Caco-2 (cell line): ENCODE data around the gene ARSB. TPM values are rescaled to one million over a fixed set of nuclear protein-coding genes. Genes with fewer than 3 reads are reported as not detected.

Experiments
- BruUV-seq: library from RNA; stranded (reverse); fragments of 400-500 nt; replicated peaks from 2 replicates; lab custom pipeline; 2021; lab: Mats Ljungman, UMichigan
- CTCF ChIA-PET: fragments of 300-600 bp; sonication (Branson Sonifier 250); formaldehyde crosslinking; loops from one replicate; lab custom pipeline; 2022; ENCODE audit warnings: antibody characterized with exemption; lab: Charles Lee
- POLR2A ChIA-PET: fragments of 300-600 bp; sonication (Branson Sonifier 250); formaldehyde crosslinking; loops from one replicate; lab custom pipeline; 2022; ENCODE audit warnings: antibody characterized with exemption; lab: Charles Lee
- DNase-seq, 2 experiments: peaks; one replicate each; pipeline versions ENCODE4 v3.0.0 to v3.0.0-alpha.2; 2020 to 2022
- H3K27me3 ChIP-seq: replicated peaks from 2 replicates; pipeline ENCODE4 v1.6.0; 2011; ENCODE audit warnings: low read length; ENCODE audit not compliant: control insufficient read depth, insufficient read depth
- H3K36me3 ChIP-seq: 2 replicates; pipeline ENCODE4 v1.5.1; 2011; ENCODE audit warnings: low read length; ENCODE audit not compliant: control insufficient read depth, insufficient read depth
- H3K4me1 ChIP-seq: fragments of 250-450 bp; sonication (Bioruptor Pico); 2 replicates; pipeline ENCODE4 v1.5.1; 2020; ENCODE audit warnings: mild to moderate bottlenecking
- H3K4me3 ChIP-seq: 2 replicates; pipeline ENCODE4 v1.5.1; 2011; ENCODE audit warnings: low read depth, mild to moderate bottlenecking, control low read depth, low read length
- H3K9me3 ChIP-seq: fragments of 250-450 bp; sonication (Bioruptor Pico); 2 replicates; pipeline ENCODE4 v1.5.1; 2020; ENCODE audit warnings: mild to moderate bottlenecking, moderate library complexity
- H3K27ac Mint-ChIP-seq: one replicate; pipeline ENCODE4 v1.8.0; 2022; ENCODE audit warnings: mixed read lengths; ENCODE audit not compliant: unreplicated experiment
- H3K27me3 Mint-ChIP-seq: one replicate; pipeline ENCODE4 v1.8.0; 2022; ENCODE audit warnings: mixed read lengths; ENCODE audit not compliant: insufficient read depth, unreplicated experiment
- H3K36me3 Mint-ChIP-seq: one replicate; pipeline ENCODE4 v1.8.0; 2022; ENCODE audit warnings: mild to moderate bottlenecking, mixed read lengths; ENCODE audit not compliant: insufficient read depth, unreplicated experiment
- H3K4me1 Mint-ChIP-seq: one replicate; pipeline ENCODE4 v1.8.0; 2022; ENCODE audit warnings: low read depth, mixed read lengths; ENCODE audit not compliant: unreplicated experiment
- H3K4me3 Mint-ChIP-seq: one replicate; pipeline ENCODE4 v1.8.0; 2022; ENCODE audit warnings: mild to moderate bottlenecking, moderate library complexity, mixed read lengths; ENCODE audit not compliant: unreplicated experiment
- H3K9me3 Mint-ChIP-seq: one replicate; pipeline ENCODE4 v1.8.0; 2022; ENCODE audit warnings: mixed read lengths; ENCODE audit not compliant: unreplicated experiment
- CTCF ChIP-seq, 2 experiments: fragments of 200-600 bp in 1 of 2; IDR thresholded peaks; 1 replicate in 1 of 2; 2 replicates in 1 of 2; pipeline versions ENCODE4 v1.5.1 to v1.8.0; 2011 to 2022; ENCODE audit warnings: antibody characterized with exemption in 1 of 2, control low read depth in 1 of 2, inconsistent platforms in 1 of 2, low read depth in 1 of 2, low read length in 1 of 2, mild to moderate bottlenecking in 1 of 2, moderate library complexity in 1 of 2; ENCODE audit not compliant: insufficient read depth in 1 of 2, severe bottlenecking in 1 of 2, unreplicated experiment in 1 of 2
- intact Hi-C: fragments of 100-400 bp; cut with micrococcal nuclease; formaldehyde crosslinking; loops from one replicate; pipeline ENCODE4 v1.10.0; 2022; ENCODE audit not compliant: unreplicated experiment
- total RNA-seq: library from RNA; stranded (reverse); gene quantifications from 2 replicates; pipeline ENCODE4 v1.2.3, GENCODE V29; 2022

Gene ARSB
- total RNA-seq, 1 experiment from 2014 or later = 17.4 TPM

- H3K4me1 Mint-ChIP-seq = peaks cover 27% of the 10 kb centered on the region
- peaks cover 22% of the 10 kb centered on the region for H3K4me1 ChIP-seq
- no peaks in the 10 kb centered on the region for H3K27me3 ChIP-seq
- H3K27me3 Mint-ChIP-seq = no peaks in the 10 kb centered on the region
- DNase-seq = no peak
- H3K36me3 Mint-ChIP-seq = no peaks in the 10 kb centered on the region
- CTCF ChIA-PET = interaction anchor here (1.0 kb wide), 2 partner anchors 10 to 74 kb away, joined by 4 to 5 read pairs; no protein-coding TSS in a partner anchor
- H3K27ac Mint-ChIP-seq = peak overlapping the region; percentile 75
- POLR2A ChIA-PET = no interaction called here
- H3K9me3 Mint-ChIP-seq = no peaks in the 10 kb centered on the region
- BruUV-seq = no TSS peak
- no peaks in the 10 kb centered on the region for H3K9me3 ChIP-seq
- no peak for TF ChIP-seq CTCF (IDR thresholded peaks at IDR 0.05; ENCODE audit: insufficient read depth in 1 of 2, low read depth in 1 of 2, low read length in 1 of 2, severe bottlenecking in 1 of 2, unreplicated experiment in 1 of 2)
- peak overlapping the region; percentile 28 for H3K4me3 Mint-ChIP-seq
- intact Hi-C loops = no loop called here
- no peaks in the 10 kb centered on the region for H3K36me3 ChIP-seq
- no peak overlapping the region for H3K4me3 ChIP-seq
Observed at GRCh38 chr5:78974011-78974410, 11.1 kb downstream of the ARSB start.

GRCh38 chr5:78972654-78973428 is 12.3 kb downstream of the ARSB start:
- Histone ChIP-seq H3K4me3 (no peak overlapping the region), H3K4me1 (peaks cover 22% of the 10 kb centered on the region), H3K36me3 (no peaks in the 10 kb centered on the region), H3K27me3 (no peaks in the 10 kb centered on the region), H3K9me3 (no peaks in the 10 kb centered on the region)
- intact Hi-C loops = no loop called here
- H3K27ac Mint-ChIP-seq = no peak overlapping the region
- no peaks in the 10 kb centered on the region for H3K27me3 Mint-ChIP-seq
- CTCF ChIA-PET = no interaction called here
- no peak for TF ChIP-seq CTCF (IDR thresholded peaks at IDR 0.05; ENCODE audit: insufficient read depth in 1 of 2, low read depth in 1 of 2, low read length in 1 of 2, severe bottlenecking in 1 of 2, unreplicated experiment in 1 of 2)
- H3K36me3 Mint-ChIP-seq = no peaks in the 10 kb centered on the region
- H3K4me3 Mint-ChIP-seq = no peak overlapping the region
- H3K4me1 Mint-ChIP-seq = peaks cover 27% of the 10 kb centered on the region
- POLR2A ChIA-PET = no interaction called here
- DNase-seq = no peak
- no TSS peak for BruUV-seq
- no peaks in the 10 kb centered on the region for H3K9me3 Mint-ChIP-seq

- no peak overlapping the region for H3K4me3 Mint-ChIP-seq
- H3K4me1 Mint-ChIP-seq = peaks cover 27% of the 10 kb centered on the region
- no peaks in the 10 kb centered on the region for H3K9me3 Mint-ChIP-seq
- no peaks in the 10 kb centered on the region for H3K9me3 ChIP-seq
- no peak for TF ChIP-seq CTCF (IDR thresholded peaks at IDR 0.05; ENCODE audit: insufficient read depth in 1 of 2, low read depth in 1 of 2, low read length in 1 of 2, severe bottlenecking in 1 of 2, unreplicated experiment in 1 of 2)
- no peaks in the 10 kb centered on the region for H3K27me3 ChIP-seq
- H3K27ac Mint-ChIP-seq = no peak overlapping the region
- DNase-seq = no peak
- H3K4me1 ChIP-seq = peaks cover 22% of the 10 kb centered on the region
- intact Hi-C loops = no loop called here
- POLR2A ChIA-PET = no interaction called here
- no peaks in the 10 kb centered on the region for H3K36me3 Mint-ChIP-seq
- no TSS peak for BruUV-seq
- H3K4me3 ChIP-seq = no peak overlapping the region
- no peaks in the 10 kb centered on the region for H3K36me3 ChIP-seq
- CTCF ChIA-PET = no interaction called here
- no peaks in the 10 kb centered on the region for H3K27me3 Mint-ChIP-seq
Observed at GRCh38 chr5:78971998-78972397, 13.1 kb downstream of the ARSB start.
